ENCODE results near the gene FOXJ1. TPM values are rescaled to one million over a fixed set of nuclear protein-coding genes. Genes with fewer than 3 reads are reported as not detected.
A peak's percentile ranks its signal among the peaks of the same experiment; 100 is the strongest.

FOXJ1 gene
- total and polyA plus RNA-seq, 2 of the 13 experiments (the other 11 are each of a cell fraction or from before 2014, with no cell fraction given): 0.98 to 1.6 TPM

DNA sequence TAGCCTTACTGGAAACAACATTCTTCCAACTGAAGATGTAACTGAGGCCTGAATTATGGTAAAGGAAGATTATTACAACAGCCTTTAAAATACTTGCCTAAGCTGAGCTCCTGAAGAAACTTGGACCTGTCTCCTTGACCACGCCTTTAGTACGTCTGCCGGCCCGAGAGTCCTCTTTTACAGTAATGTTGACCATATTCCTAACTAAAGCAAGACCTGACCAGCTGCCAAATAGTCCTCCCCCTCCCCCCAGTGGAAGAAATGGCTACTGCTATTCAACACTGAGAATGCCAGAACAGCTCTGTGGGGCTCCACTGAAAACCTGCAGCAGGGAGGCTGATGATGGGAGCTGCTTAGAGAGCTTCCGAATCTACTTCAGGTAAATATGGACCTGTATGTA, 12.6 kb upstream of the FOXJ1 start (continued):
- TF ChIP-seq ZNF589 (CRISPR knock-in tag; conservative IDR thresholded peaks at IDR 0.05): no peak
- no peak for TF ChIP-seq CBX1 (IDR thresholded peaks at IDR 0.05; ENCODE audit: low read depth)
- TF ChIP-seq MEIS1 (CRISPR knock-in tag; IDR thresholded peaks at IDR 0.05; ENCODE audit: borderline replicate concordance): 0 out of 2 replicates have a peak, but pooled peaks have one; percentile 41
- TF ChIP-seq SSRP1 (CRISPR knock-in tag; IDR thresholded peaks at IDR 0.05): no peak
- TF ChIP-seq REL (CRISPR knock-in tag; conservative IDR thresholded peaks at IDR 0.05): no peak
- no peak for TF ChIP-seq NFRKB (IDR thresholded peaks at IDR 0.05)
- no peak for TF ChIP-seq ZEB1 (IDR thresholded peaks at IDR 0.05; ENCODE audit: insufficient replicate concordance, low read depth)
- TF ChIP-seq, protein P1, sequence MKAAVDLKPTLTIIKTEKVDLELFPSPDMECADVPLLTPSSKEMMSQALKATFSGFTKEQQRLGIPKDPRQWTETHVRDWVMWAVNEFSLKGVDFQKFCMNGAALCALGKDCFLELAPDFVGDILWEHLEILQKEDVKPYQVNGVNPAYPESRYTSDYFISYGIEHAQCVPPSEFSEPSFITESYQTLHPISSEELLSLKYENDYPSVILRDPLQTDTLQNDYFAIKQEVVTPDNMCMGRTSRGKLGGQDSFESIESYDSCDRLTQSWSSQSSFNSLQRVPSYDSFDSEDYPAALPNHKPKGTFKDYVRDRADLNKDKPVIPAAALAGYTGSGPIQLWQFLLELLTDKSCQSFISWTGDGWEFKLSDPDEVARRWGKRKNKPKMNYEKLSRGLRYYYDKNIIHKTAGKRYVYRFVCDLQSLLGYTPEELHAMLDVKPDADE (CRISPR knock-in tag; IDR thresholded peaks at IDR 0.05): no peak
- no peak for TF ChIP-seq TBX2 (CRISPR knock-in tag; IDR thresholded peaks at IDR 0.05; ENCODE audit: borderline replicate concordance)
- TF ChIP-seq, protein P2, sequence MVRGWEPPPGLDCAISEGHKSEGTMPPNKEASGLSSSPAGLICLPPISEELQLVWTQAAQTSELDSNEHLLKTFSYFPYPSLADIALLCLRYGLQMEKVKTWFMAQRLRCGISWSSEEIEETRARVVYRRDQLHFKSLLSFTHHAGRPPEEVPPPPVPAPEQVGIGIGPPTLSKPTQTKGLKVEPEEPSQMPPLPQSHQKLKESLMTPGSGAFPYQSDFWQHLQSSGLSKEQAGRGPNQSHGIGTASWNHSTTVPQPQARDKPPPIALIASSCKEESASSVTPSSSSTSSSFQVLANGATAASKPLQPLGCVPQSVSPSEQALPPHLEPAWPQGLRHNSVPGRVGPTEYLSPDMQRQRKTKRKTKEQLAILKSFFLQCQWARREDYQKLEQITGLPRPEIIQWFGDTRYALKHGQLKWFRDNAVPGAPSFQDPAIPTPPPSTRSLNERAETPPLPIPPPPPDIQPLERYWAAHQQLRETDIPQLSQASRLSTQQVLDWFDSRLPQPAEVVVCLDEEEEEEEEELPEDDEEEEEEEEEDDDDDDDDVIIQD (CRISPR knock-in tag; IDR thresholded peaks at IDR 0.05; ENCODE audit: low read depth): no peak
- TF ChIP-seq ZNF776 (CRISPR knock-in tag; IDR thresholded peaks at IDR 0.05): no peak
- TF ChIP-seq, protein P3, sequence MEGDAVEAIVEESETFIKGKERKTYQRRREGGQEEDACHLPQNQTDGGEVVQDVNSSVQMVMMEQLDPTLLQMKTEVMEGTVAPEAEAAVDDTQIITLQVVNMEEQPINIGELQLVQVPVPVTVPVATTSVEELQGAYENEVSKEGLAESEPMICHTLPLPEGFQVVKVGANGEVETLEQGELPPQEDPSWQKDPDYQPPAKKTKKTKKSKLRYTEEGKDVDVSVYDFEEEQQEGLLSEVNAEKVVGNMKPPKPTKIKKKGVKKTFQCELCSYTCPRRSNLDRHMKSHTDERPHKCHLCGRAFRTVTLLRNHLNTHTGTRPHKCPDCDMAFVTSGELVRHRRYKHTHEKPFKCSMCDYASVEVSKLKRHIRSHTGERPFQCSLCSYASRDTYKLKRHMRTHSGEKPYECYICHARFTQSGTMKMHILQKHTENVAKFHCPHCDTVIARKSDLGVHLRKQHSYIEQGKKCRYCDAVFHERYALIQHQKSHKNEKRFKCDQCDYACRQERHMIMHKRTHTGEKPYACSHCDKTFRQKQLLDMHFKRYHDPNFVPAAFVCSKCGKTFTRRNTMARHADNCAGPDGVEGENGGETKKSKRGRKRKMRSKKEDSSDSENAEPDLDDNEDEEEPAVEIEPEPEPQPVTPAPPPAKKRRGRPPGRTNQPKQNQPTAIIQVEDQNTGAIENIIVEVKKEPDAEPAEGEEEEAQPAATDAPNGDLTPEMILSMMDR (CRISPR knock-in tag; IDR thresholded peaks at IDR 0.05): peak; percentile 66
- TF ChIP-seq, protein P4, sequence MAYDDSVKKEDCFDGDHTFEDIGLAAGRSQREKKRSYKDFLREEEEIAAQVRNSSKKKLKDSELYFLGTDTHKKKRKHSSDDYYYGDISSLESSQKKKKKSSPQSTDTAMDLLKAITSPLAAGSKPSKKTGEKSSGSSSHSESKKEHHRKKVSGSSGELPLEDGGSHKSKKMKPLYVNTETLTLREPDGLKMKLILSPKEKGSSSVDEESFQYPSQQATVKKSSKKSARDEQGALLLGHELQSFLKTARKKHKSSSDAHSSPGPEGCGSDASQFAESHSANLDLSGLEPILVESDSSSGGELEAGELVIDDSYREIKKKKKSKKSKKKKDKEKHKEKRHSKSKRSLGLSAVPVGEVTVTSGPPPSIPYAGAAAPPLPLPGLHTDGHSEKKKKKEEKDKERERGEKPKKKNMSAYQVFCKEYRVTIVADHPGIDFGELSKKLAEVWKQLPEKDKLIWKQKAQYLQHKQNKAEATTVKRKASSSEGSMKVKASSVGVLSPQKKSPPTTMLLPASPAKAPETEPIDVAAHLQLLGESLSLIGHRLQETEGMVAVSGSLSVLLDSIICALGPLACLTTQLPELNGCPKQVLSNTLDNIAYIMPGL (CRISPR knock-in tag; IDR thresholded peaks at IDR 0.05; ENCODE audit: borderline replicate concordance in 1 of 2, low read depth in 1 of 2): peak; percentile 14 to 25; a peak in 2 of 4 replicates
- TF ChIP-seq TEAD3 (CRISPR knock-in tag; optimal IDR thresholded peaks at IDR 0.05; ENCODE audit: borderline replicate concordance): peak; percentile 72
- TF ChIP-seq SMAD3 (CRISPR knock-in tag; IDR thresholded peaks at IDR 0.05): no peak
- TF ChIP-seq SAP130 (CRISPR knock-in tag; IDR thresholded peaks at IDR 0.05; ENCODE audit: low read depth): 0 out of 2 replicates have a peak, but pooled peaks have one; percentile 8
- no peak for TF ChIP-seq ZNF780A (CRISPR knock-in tag; IDR thresholded peaks at IDR 0.05)
- TF ChIP-seq SMC3 (IDR thresholded peaks at IDR 0.05; ENCODE audit: low read length): peak; percentile 85
- TF ChIP-seq HMG20B (CRISPR knock-in tag; conservative IDR thresholded peaks at IDR 0.05): no peak
- peak; percentile 76 for TF ChIP-seq STAG1 (CRISPR knock-in tag; IDR thresholded peaks at IDR 0.05)
- TF ChIP-seq CENPX (CRISPR knock-in tag; IDR thresholded peaks at IDR 0.05): no peak
- TF ChIP-seq, protein P5, sequence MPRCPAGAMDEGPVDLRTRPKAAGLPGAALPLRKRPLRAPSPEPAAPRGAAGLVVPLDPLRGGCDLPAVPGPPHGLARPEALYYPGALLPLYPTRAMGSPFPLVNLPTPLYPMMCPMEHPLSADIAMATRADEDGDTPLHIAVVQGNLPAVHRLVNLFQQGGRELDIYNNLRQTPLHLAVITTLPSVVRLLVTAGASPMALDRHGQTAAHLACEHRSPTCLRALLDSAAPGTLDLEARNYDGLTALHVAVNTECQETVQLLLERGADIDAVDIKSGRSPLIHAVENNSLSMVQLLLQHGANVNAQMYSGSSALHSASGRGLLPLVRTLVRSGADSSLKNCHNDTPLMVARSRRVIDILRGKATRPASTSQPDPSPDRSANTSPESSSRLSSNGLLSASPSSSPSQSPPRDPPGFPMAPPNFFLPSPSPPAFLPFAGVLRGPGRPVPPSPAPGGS (CRISPR knock-in tag; IDR thresholded peaks at IDR 0.05): 0 out of 2 replicates have a peak, but pooled peaks have one; percentile 17
- no peak for TF ChIP-seq NFE2 (CRISPR knock-in tag; IDR thresholded peaks at IDR 0.05)
- TF ChIP-seq RAD21 (CRISPR knock-in tag; IDR thresholded peaks at IDR 0.05): peak; percentile 57
